Measurements from ENCODE around the gene VOPP1.
A peak's percentile ranks its signal among the peaks of the same experiment; 100 is the strongest.

The VOPP1 gene

DNA sequence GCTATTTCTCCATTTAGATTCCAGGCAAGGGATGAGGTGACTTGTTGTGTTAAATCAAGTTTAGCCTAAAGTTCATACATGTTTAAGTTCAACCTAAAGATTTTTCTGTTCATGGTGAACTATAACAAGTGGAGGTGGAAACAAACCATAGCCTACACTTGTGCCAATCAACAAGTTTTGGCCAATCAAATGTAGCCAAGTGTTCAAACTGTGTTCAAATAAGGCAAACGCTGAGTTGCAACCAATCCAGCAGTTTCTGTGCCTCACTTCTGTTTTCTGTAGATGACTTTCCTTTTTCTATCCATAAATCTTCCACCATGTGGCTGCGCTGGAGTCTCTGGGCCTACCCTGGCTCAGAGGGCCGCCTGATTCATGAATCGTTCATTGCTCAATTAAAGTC is 4.5 kb upstream of the VOPP1 start:
- DNase-seq: no peak

DNA sequence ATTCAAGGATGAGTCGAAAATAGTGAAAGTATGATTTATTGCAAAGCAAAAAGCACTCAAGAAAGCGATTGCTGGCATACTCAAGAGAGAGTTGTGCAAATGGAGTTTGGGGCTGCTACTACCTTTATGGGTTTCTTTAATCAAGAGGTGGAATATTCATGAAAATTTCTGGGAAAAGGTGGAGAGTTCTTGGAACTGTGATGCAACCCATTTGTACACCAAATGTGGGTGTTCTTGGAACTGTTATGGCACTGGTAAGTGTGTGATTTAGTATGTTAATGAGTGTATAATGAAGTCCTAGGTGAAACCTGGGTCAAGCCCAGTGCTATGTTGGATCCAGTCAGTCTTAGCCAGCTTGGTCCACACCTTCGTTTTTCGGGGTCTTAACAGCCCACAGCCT is 3.4 kb upstream of the VOPP1 start:
- no peak for DNase-seq

DNA sequence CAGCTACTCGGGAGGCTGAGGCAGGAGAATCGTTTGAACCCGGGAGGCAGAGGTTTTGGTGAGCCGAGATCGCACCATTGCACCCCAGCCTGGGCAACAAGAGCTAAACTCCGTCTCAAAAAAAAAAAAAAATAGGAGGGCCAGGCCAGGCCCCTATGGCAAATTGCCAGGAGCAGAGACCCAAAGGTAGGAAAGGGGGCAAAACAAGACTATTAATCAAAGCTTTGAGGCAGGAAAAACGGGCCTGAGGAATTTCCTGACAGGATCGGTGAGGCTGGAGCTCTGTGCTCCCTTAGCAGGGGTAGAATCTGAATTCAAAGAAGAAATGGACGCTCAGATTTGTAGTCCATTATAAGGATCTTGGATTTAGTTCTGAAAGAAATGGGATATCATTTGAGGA is 2.8 kb upstream of the VOPP1 start:
- no peak for DNase-seq

GRCh38 chr7:55574051-55574717 is 1.9 kb upstream of the VOPP1 start:
- DNase-seq: peak; percentile 62

- peak; percentile 21 for DNase-seq
These were observed 1.1 kb upstream of the VOPP1 start for GRCh38 chr7:55573234-55573900.

DNA sequence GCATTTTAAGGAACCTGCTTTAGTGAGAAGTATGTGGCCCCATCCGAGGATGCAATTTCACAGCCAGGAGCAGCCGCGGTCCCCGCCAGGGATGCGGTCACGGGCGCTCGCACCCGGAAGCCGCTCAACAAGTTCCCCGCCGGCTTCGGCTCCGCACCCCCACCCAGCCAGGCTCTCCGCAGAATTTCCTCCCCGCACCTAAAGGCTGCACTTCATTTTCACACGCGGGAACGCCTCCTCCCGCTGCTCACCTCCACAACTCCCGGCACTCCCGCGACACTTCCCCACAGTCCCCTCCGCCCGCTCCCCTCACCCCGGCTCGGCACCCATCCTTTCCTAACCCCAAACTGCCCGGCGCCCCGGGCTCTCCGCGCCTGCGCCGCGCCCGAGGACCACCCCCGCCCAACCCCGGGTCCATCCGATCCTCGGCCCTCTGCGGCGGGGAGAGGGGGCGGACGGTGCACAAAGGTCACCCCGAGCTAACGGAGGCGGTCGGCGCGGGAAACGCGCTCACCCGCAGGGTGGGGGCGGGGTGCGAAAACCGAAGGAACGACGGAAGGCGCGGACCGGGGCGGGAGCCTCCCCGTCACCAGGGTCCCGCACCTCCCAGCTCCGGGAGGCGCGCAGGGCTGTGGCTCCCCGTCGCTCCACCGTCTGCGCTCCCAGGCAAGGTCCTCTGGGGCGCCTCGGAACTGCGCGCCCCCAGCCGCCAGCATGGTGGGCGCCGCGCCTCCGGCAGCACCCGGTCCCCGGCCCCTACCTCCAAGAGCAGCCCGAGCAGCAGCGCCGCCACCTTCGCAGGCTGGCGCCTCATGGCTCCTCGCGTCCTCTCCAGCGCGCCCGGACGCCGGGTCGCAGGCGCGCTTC is 558 bp downstream of the VOPP1 start:
- DNase-seq: peak; percentile 77

DNA sequence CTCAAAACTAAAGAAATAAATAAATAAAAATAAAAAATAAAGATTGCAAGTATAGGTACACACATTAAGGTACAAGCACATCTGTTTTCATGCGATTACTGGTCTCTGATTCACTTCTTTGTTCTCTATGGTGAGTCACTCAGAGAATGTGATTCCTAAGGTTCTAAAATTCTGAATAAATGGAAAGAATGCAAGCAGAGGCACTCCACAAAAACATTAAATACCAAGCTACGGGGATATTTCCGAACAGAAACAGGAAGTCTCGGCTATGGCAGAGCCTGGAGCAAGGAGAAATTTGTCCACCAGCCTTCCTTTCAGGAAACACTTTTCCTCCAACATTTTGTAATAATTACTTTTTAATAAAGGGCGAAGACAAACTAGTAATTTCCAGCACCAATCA is 1.4 kb downstream of the VOPP1 start:
- DNase-seq: no peak

DNA sequence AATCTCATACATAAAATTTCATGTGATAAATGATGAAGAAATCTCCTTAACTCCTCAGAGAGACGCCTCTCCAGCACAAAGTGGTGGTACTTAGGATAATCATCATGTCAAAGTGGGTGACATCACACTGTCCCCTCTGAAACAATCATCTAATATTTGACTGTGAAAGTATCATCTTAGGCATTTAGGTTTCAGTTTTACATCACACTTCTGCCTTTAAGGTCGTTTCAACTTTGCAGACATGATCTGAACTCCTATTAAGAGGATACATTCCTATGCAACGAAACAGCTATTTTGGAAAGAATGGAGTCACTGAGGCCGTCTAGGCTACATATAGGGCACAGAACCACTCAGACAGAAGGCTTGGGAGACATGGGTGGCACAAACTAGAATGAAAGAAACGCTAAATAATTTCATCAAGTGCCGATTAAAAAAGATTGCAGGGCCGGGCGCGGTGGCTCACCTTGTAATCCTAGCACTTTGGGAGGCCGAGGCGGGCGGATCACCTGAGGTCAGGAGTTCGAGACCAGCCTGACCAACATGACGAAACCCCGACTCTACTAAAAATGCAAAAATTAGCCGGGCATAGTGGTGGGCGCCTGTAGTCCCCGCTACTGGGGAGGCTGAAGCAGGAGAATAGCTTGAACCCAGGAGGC is 2.0 kb downstream of the VOPP1 start:
- no peak for DNase-seq

DNA sequence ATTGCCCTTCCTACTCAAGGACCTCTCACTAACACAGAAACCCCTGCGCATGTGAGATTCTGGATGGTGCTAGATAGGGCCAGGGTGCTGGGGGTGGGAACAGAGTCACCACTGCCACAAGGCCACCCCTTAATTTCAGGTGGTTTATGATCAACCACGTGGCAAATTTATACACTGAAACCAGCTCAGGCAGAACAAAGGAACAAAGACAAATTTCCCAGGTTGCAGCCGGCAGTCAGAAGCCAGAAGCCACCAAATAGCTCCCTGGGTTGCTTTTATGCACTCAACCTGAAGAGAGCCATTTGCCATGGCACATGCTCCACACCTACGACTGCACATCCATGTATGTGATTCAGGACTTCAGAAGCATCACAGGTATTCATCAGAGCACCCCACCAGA is 2.5 kb downstream of the VOPP1 start:
- peak; percentile 11 for DNase-seq

- no peak for DNase-seq
These were observed 3.0 kb downstream of the VOPP1 start for GRCh38 chr7:55569269-55569663.

- no peak for DNase-seq
These were observed 3.6 kb downstream of the VOPP1 start for GRCh38 chr7:55568613-55569268.

DNA sequence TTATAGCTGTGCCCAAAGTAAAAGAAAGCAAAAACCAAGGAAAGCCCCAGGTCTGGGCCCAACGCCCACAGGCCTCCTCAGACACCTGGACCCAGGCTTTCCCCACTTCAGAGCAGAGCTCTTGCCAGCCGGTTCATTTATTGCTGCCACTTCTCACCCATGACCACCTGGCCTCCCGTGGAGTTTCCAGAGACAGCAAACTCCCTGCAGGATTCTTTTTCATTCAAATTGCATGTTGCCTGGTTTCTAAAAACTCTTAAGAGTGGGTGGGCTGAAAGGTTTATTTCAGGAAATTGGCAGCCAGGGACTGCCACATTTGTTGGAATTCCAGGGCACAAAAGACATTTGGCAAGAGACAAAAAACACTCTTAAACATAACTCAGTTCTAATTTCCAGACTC is 4.7 kb downstream of the VOPP1 start:
- DNase-seq: no peak

GRCh38 chr7:55565681-55566080 is 6.6 kb downstream of the VOPP1 start:
- DNase-seq: peak; percentile 12

GRCh38 chr7:55563596-55564325 is 8.5 kb downstream of the VOPP1 start:
- no peak for DNase-seq

DNA sequence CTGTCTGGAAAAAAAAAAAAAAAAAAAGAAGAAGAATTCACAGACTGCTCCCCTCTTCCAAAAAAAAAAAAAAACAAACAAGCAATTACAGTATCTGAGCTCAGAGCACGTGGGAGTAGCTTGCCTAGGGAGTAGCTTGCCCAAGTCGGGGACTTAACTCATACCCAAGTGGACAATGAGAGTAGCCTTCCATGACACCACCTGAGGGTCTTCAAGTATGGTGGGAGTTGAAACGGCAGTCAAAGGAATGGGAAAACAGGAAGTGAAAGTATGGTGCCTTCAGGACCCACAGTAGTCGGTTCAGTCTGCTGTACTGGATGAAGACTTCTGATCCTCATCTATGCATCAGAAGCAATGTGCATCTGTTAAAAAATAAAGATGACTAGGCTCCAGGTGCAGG is 10.6 kb downstream of the VOPP1 start:
- DNase-seq: no peak

GRCh38 chr7:55558962-55559920 is 13.1 kb downstream of the VOPP1 start:
- no peak for DNase-seq

- DNase-seq: no peak
These were observed 14.6 kb downstream of the VOPP1 start for GRCh38 chr7:55557666-55558188.

DNA sequence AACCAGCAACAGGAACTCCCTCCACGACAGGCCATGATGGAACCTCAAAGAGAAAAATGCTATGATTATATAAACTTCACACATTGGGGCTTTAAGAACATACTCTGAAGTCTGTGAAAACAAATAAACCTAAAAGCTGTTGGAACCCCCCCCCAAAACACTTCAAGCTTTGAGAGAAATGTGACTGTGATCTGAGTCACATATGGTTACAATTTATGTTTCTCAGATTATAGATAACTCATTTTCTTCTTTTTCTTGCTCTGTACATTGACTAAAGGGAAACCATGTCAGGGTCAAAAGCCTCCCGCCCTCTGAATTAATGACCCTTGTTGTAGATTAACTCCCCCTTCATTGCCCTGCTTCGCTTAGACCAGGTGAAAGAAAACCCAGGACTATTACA is 15.8 kb downstream of the VOPP1 start:
- DNase-seq: no peak

- DNase-seq: no peak
These were observed 16.3 kb downstream of the VOPP1 start for GRCh38 chr7:55556031-55556430.

DNA sequence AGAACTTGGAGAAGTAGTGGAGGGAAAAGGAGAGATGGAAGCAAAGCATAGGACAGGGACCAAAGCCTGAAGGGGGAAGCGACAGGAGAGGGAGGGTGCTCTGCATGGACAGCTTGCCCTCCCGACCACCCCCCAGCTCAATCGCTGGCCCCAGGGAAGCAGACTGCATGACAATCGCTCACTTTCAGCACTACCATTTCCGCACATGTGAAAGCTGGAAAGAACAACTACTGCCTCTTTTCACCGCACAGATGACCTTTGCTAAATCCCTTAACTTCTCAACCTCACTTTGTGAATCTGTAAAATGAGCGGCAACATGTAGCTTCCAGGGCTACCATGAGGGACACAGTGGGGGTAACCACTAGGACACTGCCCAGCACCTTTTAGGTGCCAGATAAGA is 17.1 kb downstream of the VOPP1 start:
- DNase-seq: no peak

- DNase-seq: no peak
These were observed 18.3 kb downstream of the VOPP1 start for GRCh38 chr7:55554038-55554437.
